Activated CD4-positive, alpha-beta T cell treated with anti-CD3 and anti-CD28 coated beads, Interleukin-2, amount 50 U/mL, for 48 hours (primary cell): ENCODE results near the gene GAST.
"Not testable (repeated sequence)": the region's sequence is repeated elsewhere in the genome, so short reads cannot be mapped to it uniquely, and the experiment has no call there.

Source experiments
- DNase-seq, 2 experiments: peaks; one replicate each; pipeline ENCODE4 v3.0.0-alpha.2; 2020

GAST gene

DNA sequence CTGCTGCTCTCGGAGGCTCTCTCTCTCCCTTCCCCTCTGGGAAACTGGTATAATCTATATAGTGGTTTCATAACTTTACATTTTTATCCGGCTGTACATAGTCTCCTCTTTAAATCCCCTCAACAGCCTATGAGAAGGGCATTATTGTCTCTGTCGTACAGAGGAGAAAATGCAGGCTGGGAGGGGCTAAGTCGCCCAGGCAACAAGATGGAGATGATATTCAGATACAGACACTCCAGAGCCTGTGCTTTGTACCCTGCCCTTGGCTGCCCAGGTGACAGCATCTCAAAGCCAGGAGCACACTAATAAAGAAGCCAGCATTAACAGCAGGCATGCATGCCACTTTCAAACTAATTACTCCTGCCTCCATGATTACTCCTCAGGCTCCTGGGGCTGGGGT lies 28.1 kb upstream of the GAST start:
- no peak for DNase-seq

- DNase-seq, result not testable (repeated sequence)
These were observed 26.4 kb upstream of the GAST start for GRCh38 chr17:41685753-41686152.

DNA sequence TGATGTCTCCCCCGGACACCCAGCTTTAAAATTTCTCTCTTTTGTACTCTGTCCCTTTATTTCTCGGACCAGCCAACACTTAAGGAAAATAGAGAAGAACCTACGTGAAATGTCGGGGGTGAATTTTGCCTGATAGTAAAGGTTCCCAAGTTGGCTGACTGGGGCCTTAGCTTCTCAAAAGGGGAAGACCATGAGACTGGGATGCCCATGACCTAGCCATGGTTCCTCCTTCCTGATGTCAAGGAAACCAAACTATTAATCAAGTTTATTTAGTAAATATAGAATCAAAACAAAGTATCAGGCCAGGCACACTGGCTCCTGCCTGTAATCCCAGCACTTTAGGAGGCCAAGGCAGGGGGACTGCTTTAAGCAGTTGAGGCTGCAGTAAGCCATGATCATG lies 25.9 kb upstream of the GAST start:
- DNase-seq, result no peak

DNA sequence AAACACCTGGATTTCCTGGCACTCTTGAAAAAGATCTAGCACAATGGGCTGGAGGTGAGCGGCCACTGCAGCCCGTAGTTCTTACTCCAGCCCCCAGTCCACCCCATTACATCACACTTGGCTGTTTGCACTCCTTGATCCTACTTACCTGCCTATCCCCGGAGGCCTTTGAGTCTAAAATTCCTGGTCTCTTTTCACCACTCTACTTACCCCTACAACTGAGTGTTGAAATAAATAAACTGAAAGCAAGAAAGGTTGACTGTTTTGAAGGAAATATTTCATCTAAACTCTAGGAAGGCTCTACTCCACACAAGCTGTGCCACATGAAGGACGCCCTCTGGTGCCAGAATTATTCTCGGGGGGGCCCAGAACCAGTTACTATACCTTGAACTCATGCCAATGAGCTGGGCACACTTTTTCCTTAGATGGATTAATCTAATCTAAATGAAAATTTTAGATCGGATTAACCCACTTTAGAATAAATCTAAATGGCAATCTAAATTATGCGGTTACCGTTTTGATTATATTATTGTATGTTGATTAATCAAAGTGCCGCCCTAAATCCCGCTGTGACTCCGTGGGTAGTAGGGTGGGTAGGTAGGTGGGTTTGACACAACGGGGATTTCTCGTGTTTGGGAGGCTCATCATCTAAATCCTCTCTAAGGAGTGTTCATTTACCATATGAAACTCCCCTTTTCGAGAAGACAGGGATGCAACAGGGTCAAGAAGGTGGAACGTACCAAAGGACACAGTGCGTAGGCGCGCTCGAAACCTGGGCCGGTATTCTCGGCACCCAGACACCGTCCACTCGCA lies 24.1 kb upstream of the GAST start:
- peak; percentile 60 to 71 for DNase-seq

DNA sequence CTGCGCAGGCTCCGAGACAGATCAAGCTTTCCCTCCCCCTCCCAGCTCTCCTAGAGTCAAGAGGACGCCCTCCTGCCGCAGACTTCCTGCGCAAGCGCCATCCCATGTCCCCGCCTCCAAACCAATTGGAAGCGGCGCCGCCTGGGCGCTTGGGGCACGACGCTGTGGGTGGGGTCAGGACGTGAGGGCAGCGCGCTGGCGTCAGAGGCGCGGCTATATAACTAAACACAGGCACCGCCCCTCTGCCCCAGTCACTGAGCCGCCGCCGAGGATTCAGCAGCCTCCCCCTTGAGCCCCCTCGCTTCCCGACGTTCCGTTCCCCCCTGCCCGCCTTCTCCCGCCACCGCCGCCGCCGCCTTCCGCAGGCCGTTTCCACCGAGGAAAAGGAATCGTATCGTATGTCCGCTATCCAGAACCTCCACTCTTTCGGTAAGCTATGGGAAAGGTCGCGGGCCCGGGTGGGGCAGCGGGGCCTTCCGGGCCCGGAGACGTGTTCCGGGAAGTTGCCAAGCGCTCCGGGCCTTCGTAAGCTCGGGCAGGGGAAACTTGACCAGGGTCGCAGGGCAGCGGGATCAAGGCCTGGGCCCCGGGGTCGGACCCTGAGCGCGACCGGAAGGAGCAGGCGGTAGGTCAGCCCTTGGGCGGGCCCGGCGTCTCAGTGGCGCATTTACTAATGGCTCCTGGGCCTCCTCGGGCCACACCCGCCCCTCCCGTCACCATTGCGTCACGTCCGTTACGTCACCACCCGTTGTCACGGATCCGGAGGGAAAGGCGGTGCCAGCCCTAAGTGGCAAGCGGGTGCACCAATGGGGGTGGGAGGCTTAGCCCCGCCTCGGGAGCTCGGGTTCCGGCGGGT lies 23.3 kb upstream of the GAST start, which contains the start of gene EIF1:
Gene EIF1 (plus strand): TSS at position 245 of the 856 bp plus-strand sequence. CDS start 154 bp downstream, at position 399.
- peak; percentile 100 for DNase-seq

DNA sequence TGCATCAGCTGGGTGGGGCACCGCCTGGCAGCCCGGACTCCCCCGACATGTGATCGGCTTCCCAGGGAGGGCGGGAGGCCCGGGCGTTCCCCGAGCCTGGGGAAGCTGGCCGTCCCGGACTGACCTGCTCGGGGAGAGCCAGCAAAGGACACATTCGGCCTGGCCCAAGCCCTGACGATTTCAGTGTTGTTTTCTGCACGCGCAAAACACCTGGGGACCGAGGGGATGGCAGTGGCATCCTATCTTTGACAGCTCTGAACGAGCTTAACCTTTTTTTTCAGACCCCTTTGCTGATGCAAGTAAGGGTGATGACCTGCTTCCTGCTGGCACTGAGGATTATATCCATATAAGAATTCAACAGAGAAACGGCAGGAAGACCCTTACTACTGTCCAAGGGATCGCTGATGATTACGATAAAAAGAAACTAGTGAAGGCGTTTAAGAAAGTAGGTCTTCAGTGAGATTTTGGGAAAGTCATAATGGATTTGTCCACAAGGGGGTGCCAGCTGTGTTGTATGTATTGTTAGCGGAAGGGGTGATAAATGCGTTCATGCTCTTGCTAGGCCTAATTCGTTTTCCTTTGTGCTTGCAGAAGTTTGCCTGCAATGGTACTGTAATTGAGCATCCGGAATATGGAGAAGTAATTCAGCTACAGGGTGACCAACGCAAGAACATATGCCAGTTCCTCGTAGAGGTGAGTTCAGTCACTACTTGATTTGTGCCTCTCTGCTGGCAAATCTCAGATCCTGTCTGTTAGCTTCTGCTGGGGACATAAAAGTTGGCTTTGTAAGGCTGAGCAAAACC lies 22.4 kb upstream of the GAST start:
- DNase-seq, result peak; percentile 50 to 61

DNA sequence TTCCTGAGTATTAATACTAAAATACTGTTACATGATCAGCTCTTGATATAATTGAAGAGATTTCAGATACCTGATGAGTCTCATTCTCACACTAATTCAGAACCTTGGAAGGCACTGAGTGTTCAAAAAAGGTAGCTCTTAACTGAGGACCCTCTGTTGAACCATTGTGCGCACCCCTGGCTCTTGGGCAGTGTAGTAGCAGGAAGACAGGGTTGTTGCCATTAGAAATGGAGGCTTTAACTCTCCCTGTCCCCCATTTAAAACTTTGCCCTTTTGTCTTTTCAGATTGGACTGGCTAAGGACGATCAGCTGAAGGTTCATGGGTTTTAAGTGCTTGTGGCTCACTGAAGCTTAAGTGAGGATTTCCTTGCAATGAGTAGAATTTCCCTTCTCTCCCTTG lies 21.6 kb upstream of the GAST start:
- no peak for DNase-seq

DNA sequence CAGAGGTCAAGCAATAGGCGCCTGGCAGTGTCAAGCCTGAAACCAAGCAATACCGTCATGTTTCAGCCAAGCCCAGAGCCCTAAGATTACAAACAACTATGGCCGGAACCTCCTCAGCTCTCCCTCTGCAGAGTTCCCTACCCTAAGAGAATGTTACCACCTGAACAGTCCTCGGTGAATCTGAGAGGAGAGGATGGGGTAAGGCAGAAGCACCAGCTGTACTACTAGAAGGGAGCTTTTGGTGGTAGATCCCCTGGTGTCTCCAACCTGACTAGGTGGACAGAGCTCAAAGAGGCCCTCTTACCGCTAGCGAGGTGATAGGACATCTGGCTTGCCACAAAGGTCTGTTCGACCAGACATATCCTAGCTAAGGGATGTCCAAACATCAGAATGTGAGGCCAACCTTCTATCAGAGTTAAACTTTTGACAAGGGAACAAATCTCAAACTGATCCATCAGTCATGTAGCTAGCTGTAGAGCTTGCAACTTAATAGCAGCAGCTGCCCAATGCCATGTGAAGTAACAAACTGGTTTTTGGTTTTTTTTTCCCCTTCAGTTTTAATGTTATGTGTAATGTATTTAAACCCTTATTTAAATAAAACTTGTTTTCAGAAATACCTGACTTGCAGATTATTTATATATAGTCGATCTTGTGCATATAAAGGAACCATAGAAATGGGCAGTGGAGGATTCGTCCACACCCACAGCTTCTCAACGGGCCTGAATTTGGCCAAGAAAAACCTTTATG lies 20.9 kb upstream of the GAST start:
- DNase-seq, result peak in 1 of 2 experiments; percentile 13

- DNase-seq, result peak in 1 of 2 experiments; percentile 23
These were observed 19.2 kb upstream of the GAST start for GRCh38 chr17:41692722-41693521.

GRCh38 chr17:41695134-41695661 lies 16.9 kb upstream of the GAST start:
- no peak for DNase-seq

DNA sequence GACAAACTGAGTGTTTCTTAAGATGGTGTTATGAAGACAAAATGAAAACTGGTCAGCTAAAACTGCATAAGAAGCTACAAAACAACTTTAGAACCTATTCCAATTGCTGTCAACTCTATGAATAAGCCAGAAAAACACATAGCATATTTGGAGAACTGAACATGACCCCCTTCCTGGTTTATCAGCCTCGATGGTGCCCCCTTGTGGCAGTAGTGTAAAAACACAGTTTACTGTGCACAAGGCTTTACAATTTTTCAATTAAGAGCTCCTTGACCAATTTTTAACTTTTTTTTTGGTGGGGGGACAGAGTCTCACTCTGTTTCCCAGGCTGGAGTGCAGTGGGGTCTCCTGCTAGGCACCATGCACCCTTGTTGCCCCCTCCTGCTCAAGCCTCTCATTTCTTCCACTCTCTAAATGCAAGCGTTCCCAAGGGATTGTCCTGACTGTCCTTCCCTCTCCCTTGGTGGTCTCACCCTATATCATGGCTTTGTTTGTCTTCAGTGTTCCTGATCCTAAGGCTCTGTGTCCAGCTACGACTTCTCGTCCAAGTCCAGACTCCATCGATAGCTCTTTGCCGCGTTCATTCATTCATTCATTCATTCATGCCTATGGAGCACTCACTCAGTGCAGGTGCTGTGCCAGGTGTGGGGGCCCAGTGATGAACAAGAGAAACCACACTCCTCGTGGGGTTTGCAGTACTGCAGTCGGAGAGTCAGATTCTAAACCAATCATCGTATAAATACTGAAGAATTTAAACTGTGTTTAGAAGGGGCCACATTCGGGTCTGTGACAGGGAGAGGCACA lies 16.0 kb upstream of the GAST start:
- DNase-seq, result peak; percentile 65 to 76

GRCh38 chr17:41697122-41697962 lies 14.8 kb upstream of the GAST start:
- DNase-seq, result no peak

DNA sequence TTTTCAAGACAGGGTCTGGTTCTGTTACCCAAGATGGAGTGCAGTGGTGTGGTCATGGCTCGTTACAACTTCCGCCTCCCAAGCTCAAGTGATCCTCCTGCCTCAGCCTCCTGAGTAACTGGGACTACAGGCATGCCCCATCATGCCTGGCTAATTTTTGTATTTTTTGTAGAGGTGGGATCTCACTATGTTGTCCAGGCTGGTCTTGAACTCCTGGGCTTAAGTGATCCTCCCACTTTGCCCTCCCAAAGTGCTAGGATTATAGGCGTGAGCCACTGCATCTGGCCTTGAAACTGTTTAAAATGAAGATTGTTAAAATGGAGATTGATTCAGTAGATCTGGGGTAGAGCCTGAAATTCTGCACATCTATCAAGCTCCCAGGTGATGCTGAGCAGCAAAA lies 11.3 kb upstream of the GAST start:
- DNase-seq, result not testable (repeated sequence)

DNA sequence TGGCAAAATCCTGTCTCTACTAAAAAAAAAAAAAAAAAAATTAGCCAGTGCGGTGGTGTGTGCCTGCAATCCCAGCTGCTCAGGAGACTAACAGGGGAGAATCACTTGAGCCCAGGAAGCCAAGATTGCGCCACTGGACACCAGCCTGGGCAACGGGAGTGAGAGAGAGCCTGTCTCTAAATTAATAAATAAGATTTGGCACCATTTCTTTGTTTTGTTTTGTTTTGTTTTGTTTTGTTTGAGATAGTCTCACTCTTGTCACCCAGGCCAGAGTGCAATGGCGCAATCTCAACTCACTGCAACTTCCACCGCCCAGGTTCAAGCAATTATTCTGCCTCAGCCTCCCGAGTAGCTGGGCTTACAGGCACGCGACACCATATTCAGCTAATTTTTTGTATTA lies 9.4 kb upstream of the GAST start:
- DNase-seq, result no peak

GRCh38 chr17:41705271-41705991 lies 6.7 kb upstream of the GAST start:
- DNase-seq, result no peak

DNA sequence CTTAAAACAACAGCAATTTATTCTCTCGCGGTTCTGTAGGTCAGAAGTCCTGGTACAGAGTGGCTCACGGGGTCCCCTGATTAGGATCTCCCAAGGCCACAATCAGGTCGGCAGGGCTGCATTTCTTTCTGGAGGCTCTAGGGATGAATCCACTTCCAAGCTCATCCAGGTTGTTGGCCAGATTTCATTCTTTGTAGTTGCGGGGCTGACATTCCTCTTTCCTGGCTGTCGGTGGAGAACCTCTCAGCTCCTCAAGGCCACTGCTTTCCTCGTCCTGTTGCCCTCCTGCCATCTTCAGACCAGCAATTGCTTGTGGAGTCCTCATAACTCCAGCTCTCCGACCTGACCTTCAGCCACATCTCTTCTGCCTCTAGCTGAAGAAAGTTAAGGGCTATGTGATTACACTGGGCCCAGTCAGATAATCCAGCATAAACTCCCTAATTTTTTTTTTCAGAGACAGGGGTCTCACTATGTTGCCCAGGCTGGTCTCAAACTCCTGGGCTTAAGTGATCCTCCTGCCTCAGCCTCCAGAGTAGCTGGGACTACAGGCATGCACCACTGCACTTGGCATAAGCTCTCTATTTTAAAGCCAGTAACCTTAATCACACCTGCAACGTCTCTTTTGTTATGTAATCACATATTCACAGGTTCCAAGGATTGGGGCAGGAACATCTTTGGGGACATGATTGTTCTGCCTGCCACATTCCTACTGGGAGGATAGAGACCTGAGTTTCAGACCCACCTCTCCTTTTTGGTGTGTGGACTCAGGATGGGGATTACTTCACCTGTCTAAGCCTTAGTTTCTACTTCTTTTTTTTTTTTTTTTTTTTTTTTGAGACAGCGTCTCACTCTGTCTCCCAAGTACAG lies 4.1 kb upstream of the GAST start:
- DNase-seq, result no peak

GRCh38 chr17:41710472-41711090 lies 1.6 kb upstream of the GAST start:
- DNase-seq, result no peak
